Panc1 (cell line): ENCODE results near the gene DIP2C. TPM values are rescaled to one million over a fixed set of nuclear protein-coding genes. Genes with fewer than 3 reads are reported as not detected.
"Not testable (repeated sequence)": the region's sequence is repeated elsewhere in the genome, so short reads cannot be mapped to it uniquely, and the experiment has no call there.

Source experiments
- ATAC-seq: fragments of 200-7000 bp; cut with Tn5 transposase; 2 replicates; pipeline ENCODE4 v1.9.1; 2020; ENCODE audit warnings: mild to moderate bottlenecking, moderate library complexity
- BruUV-seq: library from RNA; stranded (reverse); fragments of 400-500 nt; replicated peaks from 2 replicates; lab custom pipeline; 2021; lab: Mats Ljungman, UMichigan
- CTCF ChIA-PET: fragments of 300-600 bp; sonication (Branson Sonifier 250); formaldehyde crosslinking; loops from one replicate; lab custom pipeline; 2022; ENCODE audit warnings: antibody characterized with exemption; lab: Charles Lee
- POLR2A ChIA-PET: fragments of 300-600 bp; sonication (Branson Sonifier 250); formaldehyde crosslinking; loops from one replicate; lab custom pipeline; 2022; ENCODE audit warnings: antibody characterized with exemption; lab: Charles Lee
- DNase-seq: peaks from one replicate; pipeline ENCODE4 v3.0.0-alpha.2; 2010; ENCODE audit warnings: low read depth, low spot score
- H3K27ac ChIP-seq: 2 replicates; pipeline ENCODE4 v1.5.1; 2011; ENCODE audit warnings: mild to moderate bottlenecking, low read length, inconsistent platforms
- H3K27me3 ChIP-seq: fragments of 200-500 bp; sonication (Bioruptor generic); 2 replicates; pipeline ENCODE4 v1.6.0; 2014; ENCODE audit warnings: low read length, inconsistent platforms; ENCODE audit not compliant: control insufficient read depth, insufficient read depth
- H3K36me3 ChIP-seq: fragments of 200-500 bp; sonication (Bioruptor generic); 2 replicates; pipeline ENCODE4 v1.5.1; 2014; ENCODE audit warnings: inconsistent platforms, mild to moderate bottlenecking, low read length, moderate library complexity; ENCODE audit not compliant: control insufficient read depth, insufficient read depth
- H3K4me1 ChIP-seq: 2 replicates; pipeline ENCODE4 v1.5.1; 2011; ENCODE audit warnings: inconsistent platforms, mild to moderate bottlenecking, low read length, moderate library complexity; ENCODE audit not compliant: control insufficient read depth, insufficient read depth
- H3K4me3 ChIP-seq, 2 experiments: 2 replicates each; pipeline ENCODE4 v1.5.1; 2011 to 2012; ENCODE audit warnings: low read depth in 2 of 2, low read length in 2 of 2, mild to moderate bottlenecking in 2 of 2, inconsistent platforms in 1 of 2, moderate library complexity in 1 of 2
- H3K9me3 ChIP-seq: fragments of 200-500 bp; sonication (Bioruptor generic); 2 replicates; pipeline ENCODE4 v1.5.1; 2014; ENCODE audit warnings: low read depth, mild to moderate bottlenecking, inconsistent platforms, low read length, moderate library complexity; ENCODE audit not compliant: control insufficient read depth, insufficient read depth
- CTCF ChIP-seq: fragments of 450-650 bp; IDR thresholded peaks from 2 replicates; pipeline ENCODE4 v1.5.1; 2017; ENCODE audit warnings: mild to moderate bottlenecking
- POLR2AphosphoS5 ChIP-seq: IDR thresholded peaks from 2 replicates; pipeline ENCODE4 v1.6.1; 2012; ENCODE audit warnings: mild to moderate bottlenecking, low read depth, low read length, moderate library complexity
- REST ChIP-seq, 2 experiments: IDR thresholded peaks; 2 replicates each; pipeline ENCODE4 v1.6.1; 2011 to 2012; ENCODE audit warnings: low read depth in 2 of 2, control low read depth in 1 of 2, low read length in 1 of 2, mild to moderate bottlenecking in 1 of 2, moderate library complexity in 1 of 2; ENCODE audit not compliant: insufficient read depth in 1 of 2
- SIN3A ChIP-seq: IDR thresholded peaks from 2 replicates; pipeline ENCODE4 v1.6.1; 2012; ENCODE audit warnings: low read depth, mild to moderate bottlenecking, low read length, moderate library complexity, borderline replicate concordance; ENCODE audit not compliant: insufficient read depth
- TCF7L2 ChIP-seq: IDR thresholded peaks from 2 replicates; pipeline ENCODE4 v1.6.1; 2011; ENCODE audit warnings: mild to moderate bottlenecking, low read depth, low read length, inconsistent platforms
- in situ Hi-C: cut with HindIII; loops from 2 replicates; pipeline ENCODE4 v1.10.0; 2016; ENCODE audit warnings: low sequenced_read_pairs, low pct_unique_long_range_greater_than_20kb
- intact Hi-C: fragments of 100-400 bp; cut with micrococcal nuclease; formaldehyde crosslinking; loops from one replicate; pipeline ENCODE4 v1.10.0; 2022; ENCODE audit not compliant: unreplicated experiment
- total RNA-seq: library from RNA; stranded (reverse); gene quantifications from one replicate; pipeline ENCODE4 v1.2.1, GENCODE V29; 2021; ENCODE audit not compliant: unreplicated experiment

DIP2C gene
- total RNA-seq, 1 experiment from 2014 or later, result 13.2 TPM

GRCh38 chr10:654647-654996 lies 34.8 kb downstream of the DIP2C start:
- in situ Hi-C loops (no loop called here), intact Hi-C loops (no loop called here)
- no peak overlapping the region for H3K27ac ChIP-seq
- H3K4me1 ChIP-seq, result peaks cover 8% of the 10 kb centered on the region
- no peaks in the 10 kb centered on the region for H3K9me3 ChIP-seq
- POLR2A ChIA-PET, result no interaction called here
- TF ChIP-seq CTCF, result no peak
- no peak for TF ChIP-seq TCF7L2
- TF ChIP-seq POLR2AphosphoS5, result no peak
- TF ChIP-seq REST (IDR thresholded peaks at IDR 0.05; ENCODE audit: insufficient read depth in 1 of 2, low read depth in 2 of 2, low read length in 1 of 2), result no peak
- no peak for TF ChIP-seq SIN3A
- H3K4me3 ChIP-seq, result no peak overlapping the region
- no peak for ATAC-seq
- H3K36me3 ChIP-seq, result no peaks in the 10 kb centered on the region
- no peak for DNase-seq
- CTCF ChIA-PET, result no interaction called here
- BruUV-seq, result no TSS peak
- no peaks in the 10 kb centered on the region for H3K27me3 ChIP-seq

GRCh38 chr10:653991-654646 lies 35.3 kb downstream of the DIP2C start:
- no peak for TF ChIP-seq SIN3A
- TF ChIP-seq POLR2AphosphoS5, result no peak
- no peak for TF ChIP-seq REST (IDR thresholded peaks at IDR 0.05; ENCODE audit: insufficient read depth in 1 of 2, low read depth in 2 of 2, low read length in 1 of 2)
- no peak for TF ChIP-seq TCF7L2
- no peak for TF ChIP-seq CTCF
- Histone ChIP-seq H3K27ac (no peak overlapping the region), H3K36me3 (no peaks in the 10 kb centered on the region), H3K4me1 (peaks cover 7% of the 10 kb centered on the region), H3K27me3 (no peaks in the 10 kb centered on the region), H3K9me3 (no peaks in the 10 kb centered on the region), H3K4me3 (no peak overlapping the region)
- CTCF ChIA-PET, result no interaction called here
- no peak for DNase-seq
- intact Hi-C loops, result no loop called here
- no peak; the same call in 1 of the 2 replicates for ATAC-seq
- in situ Hi-C loops, result no loop called here
- no TSS peak for BruUV-seq
- POLR2A ChIA-PET, result no interaction called here

GRCh38 chr10:652832-653459 lies 36.5 kb downstream of the DIP2C start:
- H3K27me3 ChIP-seq, H3K27ac ChIP-seq, in situ Hi-C loops, H3K36me3 ChIP-seq, H3K9me3 ChIP-seq, H3K4me1 ChIP-seq, CTCF ChIA-PET, DNase-seq, intact Hi-C loops, BruUV-seq, POLR2A ChIA-PET, ATAC-seq, H3K4me3 ChIP-seq: not testable (repeated sequence)
